SKM-1 treated with dmso at 0.1 percent for 144 hours (cell line): ENCODE measurements around the gene CASK.

Experiments
- DNase-seq: peaks from one replicate; lab custom pipeline; 2025; ENCODE audit not compliant: unreplicated experiment; lab: John Stamatoyannopoulos, UW

The CASK gene

DNA sequence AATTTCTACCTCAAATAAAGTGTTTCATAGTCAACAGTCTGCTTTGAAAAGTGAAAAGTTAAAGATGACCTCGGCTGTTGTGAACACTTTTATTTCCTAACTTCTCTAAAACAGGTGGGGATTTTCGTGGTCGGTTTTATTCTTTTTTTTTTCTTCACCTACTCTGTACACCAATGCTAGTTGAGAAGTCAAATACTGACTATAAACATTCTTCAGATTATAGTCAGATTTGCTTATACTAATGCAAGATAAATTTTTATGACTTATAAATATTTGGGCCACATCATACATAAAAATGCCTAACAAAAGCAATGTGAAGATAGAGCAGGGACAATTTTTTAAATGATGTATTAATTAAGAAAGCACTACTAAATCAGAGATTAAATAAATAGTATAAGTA is 332.7 kb downstream of the CASK start:
- no peak for DNase-seq

GRCh38 chrX:41589634-41590270 is 333.6 kb downstream of the CASK start:
- no peak for DNase-seq

DNA sequence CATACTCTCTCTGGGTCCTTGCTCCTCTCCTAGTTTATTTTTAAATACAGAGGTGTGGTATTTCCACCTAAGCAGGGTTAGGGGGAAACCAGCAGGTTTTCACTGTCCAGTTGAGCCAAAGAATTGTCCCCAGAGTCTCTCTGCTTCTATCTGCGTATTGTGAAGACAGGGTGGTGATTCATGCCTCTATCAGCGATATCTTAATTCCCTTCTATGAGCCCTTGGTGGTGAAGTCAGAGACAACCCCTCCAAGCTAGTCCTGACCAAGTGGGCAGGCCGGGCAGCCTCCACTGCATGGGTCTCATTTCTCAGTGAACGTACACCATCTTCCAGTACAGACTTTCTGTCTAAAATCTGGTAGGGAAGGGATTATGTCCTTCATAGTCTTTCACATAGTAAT is 335.1 kb downstream of the CASK start:
- DNase-seq = no peak

GRCh38 chrX:41580423-41581064 is 342.8 kb downstream of the CASK start:
- DNase-seq = no peak

DNA sequence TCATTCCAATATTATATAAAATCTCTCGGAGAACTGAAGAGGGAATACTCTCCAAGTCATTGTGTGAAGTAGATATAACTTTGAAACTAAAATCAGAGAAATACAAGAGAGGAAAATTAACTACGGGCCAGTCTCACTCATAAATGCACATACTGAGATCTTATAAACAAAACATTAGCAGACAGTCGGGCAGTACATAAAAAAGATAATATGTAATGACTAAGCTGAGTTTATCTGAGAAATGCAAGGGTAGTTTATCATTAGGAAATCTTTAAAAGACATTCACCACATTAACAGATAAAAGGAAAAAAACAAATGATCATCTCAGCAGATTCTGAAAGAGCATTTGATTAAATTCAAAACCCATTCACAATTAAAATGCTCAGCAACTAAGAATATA is 359.5 kb downstream of the CASK start:
- DNase-seq = no peak

- peak; percentile 12 for DNase-seq
These were observed 362.3 kb downstream of the CASK start for GRCh38 chrX:41561045-41561444.

DNA sequence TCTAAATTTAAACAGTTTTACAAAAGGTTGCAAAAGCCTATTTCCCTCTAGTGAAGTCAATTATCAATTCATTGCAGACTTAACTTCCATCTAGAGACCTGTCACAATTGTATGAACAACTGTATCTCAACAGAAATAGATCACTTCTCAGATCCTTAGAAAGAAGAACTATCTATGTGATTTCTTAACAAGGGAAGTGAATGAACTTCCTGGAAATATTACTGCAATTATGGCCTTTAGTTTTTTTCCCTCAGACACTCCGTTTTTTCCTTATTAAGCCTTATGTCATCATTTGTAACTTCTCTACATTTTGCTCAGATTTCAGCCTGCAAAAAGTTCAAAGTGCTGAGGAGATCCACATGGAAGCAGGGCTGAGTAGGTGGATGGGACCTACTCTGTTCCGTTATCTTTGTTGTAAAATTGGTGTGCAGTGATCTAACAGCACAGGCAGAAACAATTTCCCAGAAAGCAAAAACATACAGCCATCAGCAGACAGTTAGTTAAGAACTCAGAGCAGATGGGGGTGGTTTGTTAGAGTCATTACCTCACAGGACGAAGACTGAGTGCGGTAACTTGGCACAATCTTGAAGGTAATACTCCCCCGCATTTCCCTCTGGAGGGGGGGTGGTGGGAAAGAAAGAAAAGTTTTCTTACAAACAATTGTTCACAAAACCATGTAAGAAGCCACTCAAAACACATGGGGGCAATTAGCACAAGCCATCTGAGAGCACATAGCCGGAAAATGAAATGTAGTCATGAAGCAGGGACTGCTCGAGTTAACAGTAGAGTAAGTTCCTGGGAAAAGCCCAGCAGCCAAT is 363.9 kb downstream of the CASK start:
- DNase-seq = peak; percentile 71

DNA sequence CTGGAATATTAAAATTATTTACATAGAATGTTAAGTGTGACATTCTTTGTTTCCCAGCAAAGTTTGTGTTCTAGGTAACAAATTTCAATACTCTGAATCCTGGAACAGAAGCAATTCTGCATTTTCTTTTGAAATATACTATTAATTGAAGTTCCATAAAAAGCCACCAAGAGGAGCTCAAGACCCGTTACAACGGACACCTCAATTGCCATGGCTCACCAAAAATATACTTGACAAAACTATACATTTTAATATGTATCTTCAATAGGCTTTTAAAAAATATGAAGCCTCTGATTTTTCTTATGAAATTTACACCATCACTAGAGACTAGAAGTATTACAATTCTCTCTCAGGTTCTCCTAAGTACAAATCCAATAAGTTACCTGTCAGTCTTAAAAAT is 364.8 kb downstream of the CASK start:
- DNase-seq = peak; percentile 13

GRCh38 chrX:41556958-41557357 is 366.4 kb downstream of the CASK start:
- DNase-seq = no peak

DNA sequence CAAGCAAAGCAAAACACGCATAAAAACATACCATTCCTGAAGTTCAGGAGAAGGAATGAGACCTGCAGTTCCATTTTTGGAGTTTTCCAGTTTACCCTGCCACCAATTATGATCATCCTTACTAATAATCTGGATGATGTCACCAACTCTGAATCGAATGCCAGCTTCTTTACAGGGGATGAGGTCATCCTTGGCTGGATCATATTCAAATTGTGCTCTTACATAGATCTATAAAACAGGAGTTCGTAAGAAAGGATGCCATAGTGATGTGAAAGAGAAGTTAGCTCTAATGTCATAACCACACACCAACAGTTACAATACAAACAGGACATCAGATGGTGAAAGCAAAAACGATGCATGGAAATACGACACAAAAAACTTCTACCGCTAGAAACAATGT is 369.7 kb downstream of the CASK start:
- DNase-seq = no peak

DNA sequence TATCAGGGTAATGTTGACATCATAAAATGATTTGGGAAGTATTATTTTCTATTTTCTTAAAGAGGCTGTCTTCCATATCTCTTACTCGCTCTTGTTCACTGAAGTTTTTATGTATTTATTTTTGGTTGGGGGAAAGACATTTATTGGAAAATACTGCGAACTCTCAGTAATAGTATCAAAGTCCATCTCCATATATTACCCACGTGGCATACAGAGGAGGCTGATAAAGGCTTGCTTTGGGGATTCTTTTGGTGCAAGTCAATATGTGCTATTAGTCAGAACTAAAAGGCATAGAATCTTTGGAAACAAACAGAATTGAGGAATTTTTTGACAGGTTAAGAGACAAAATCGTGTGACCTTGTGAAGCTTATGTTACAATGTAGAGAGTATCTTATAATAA is 374.9 kb downstream of the CASK start:
- DNase-seq = no peak

DNA sequence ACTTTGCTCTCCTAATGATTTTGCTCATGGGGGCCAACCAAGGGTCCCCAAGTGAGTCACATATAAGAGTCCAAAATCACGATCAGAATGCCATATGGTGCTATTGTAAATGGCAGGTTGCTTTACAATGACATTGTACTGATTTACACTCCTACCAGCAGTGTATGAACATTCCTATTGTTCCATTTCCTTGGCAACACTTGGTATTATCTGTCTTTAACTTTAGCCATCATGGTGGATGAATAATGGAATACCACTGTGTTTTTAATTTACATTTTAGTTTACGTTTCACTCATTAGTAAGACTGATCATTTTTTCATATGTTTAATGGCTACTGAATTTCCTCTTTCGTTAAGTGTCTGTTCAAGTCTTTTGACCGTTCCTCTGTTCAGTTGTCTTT is 379.7 kb downstream of the CASK start:
- DNase-seq = no peak

DNA sequence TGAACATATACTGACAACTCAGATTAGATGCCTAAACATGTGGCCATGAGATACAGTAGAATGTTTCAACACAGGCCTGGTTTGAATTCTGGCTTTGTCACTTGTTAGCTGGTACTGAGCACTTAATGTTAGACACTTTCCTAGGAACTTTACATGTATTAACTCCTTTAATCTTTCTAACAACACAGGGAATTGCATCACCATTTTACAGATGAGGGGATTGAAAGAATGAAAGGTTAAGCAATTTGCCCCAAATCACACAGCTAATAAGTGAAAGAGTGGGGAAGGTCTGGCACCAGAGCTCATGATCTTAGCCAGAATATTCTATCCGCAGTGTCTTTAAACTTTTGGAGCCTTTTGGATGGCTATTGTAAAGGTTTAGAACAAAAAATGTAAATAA is 380.3 kb downstream of the CASK start:
- no peak for DNase-seq

DNA sequence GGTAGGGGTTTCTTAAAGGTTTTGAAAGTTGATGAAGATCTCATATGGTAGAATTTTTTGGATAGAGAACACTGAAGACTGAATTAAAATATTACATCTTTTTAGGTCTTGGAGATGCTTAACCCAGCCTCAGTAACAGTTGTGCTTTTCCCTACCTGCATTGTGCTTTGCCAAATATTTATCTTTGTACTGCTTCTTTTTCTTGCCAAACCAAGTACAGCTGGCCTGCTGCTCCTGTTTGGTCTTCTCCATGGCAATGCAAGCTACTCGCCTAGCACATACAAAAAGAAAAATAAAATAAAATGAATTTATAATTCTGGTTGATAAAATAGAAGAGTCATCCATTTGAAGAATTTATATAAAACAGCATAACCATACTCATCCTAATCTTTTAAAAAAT is 380.8 kb downstream of the CASK start:
- DNase-seq = no peak

GRCh38 chrX:41542135-41542534 is 381.2 kb downstream of the CASK start:
- DNase-seq = no peak

GRCh38 chrX:41541386-41541785 is 382.0 kb downstream of the CASK start:
- DNase-seq = no peak

DNA sequence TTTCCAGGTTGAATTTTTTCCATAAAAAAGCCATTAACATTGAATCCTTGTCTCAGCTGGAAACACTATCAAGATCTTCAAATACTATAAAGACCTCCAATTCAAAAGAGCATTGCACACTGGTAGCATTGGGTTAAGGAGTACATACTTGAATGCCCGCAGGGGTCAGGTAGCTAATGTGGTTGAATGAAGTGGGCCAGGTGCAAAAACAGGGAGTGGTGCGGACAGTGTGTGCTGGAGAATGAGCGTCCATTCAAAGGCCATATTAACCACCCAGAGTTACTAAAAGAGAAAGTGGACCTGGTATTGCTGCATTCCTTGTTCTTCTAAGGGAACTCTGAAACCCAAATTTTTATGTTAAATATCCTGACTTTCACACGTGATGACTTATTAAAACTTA is 384.6 kb downstream of the CASK start:
- DNase-seq = no peak

DNA sequence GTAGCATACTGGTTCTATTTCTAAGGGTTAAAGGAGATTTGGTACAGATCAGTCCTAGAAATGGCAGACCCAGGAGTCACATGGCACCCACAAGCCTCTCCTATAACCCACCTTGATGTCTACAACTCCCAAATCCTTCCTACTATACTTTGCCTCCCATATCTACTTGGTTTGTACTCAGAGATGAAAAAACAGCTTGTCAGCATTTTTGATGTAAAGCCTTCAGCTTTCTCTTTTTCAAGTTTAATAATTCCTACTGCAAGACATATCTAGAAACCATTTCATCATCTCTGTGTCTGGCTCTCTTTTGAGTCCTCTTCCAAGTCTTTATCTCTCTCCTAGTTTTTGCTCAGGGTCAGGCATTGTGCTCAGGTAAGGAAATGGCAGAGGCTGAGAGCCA is 393.3 kb downstream of the CASK start:
- DNase-seq = no peak

- no peak for DNase-seq
These were observed 394.1 kb downstream of the CASK start for GRCh38 chrX:41529221-41529620.

DNA sequence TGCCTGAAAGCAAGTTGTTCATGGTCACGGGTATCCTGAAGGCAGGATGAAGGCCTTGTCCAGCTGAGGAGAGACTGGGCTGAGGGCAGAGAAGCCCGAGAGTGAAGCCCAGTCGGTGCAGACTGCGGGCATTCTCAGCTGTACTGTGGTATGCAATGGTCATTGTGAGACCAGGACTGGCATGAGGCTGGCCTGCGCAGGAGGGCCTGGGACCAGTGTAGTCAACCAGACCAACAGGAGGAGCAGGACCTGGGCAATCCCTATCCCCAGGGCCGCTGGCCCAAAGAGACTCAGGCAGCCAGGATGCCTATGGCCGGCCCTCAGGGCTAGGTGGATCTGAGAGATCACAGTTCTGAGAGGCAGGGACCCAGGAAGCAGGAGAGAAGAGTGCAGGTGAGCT is 394.6 kb downstream of the CASK start:
- DNase-seq = no peak

- no peak for DNase-seq
These were observed 396.4 kb downstream of the CASK start for GRCh38 chrX:41526925-41527324.

- no peak for DNase-seq
These were observed 397.1 kb downstream of the CASK start for GRCh38 chrX:41526271-41526670.
